HG03280 (cell line): ENCODE data around the gene RPS5.

Experiments used
- ATAC-seq: cut with Tn5 transposase; IDR thresholded peaks from one replicate; pipeline ENCODE4 v1.9.1; 2021; ENCODE audit warnings: mild to moderate bottlenecking, moderate library complexity; ENCODE audit not compliant: unreplicated experiment

The RPS5 gene

DNA sequence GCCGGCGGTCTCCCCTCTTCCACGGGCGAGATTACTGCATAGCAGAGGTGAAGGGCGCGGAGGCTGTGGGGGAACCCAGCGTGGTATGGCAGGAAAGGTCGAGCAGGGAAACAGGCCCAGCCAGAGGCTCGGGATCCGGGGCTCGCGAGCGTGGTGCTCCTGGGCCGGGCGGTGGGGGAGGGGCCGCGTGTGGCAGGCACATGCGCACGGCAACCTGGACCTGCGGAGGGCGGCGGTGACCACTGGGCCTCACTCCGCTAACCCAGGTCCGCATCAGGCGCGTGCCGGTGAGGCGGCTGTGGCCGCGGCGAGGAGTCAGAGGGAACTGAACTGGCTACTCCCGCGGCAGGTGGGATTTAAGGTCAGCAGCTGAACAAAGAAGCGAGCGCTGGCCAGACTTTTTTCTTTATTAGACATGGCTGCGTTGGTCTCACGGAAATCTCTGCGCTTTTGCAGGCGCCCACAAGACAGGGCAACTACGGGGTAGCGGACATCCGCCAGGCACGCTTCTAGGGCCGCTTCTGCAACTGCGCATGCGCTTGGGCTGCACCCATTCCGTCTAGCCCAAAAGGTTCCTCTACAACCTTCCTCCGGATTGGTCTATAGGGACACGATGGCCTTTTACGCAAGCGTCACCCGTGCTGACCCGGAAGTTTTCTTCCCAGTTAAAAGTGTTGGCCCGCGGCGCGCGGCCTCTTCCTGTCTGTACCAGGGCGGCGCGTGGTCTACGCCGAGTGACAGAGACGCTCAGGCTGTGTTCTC lies at the start of gene RPS5:
Gene RPS5 (plus strand): TSS at position 694 of the 762 bp plus-strand sequence. CDS start 869 bp downstream, outside the sequence.
- ATAC-seq = peak; percentile 93

DNA sequence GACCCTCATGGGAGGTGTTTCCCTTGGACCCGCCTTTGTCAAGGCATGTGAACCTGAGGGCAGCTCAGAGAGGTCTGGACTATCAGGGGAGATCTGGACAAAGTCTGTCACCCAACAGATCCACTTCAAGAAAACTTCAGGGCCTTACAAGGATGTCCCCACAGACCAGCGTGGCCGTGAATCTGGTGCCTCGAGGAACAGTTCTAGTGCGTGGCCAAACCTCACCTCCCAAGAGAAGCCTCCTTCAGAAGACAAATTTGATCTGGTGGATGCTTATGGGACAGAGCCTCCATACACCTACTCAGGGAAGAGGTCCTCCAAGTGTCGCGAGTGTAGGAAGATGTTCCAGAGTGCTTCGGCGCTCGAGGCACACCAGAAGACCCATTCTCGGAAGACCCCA lies 48.7 kb upstream of the RPS5 start:
- no peak for ATAC-seq

DNA sequence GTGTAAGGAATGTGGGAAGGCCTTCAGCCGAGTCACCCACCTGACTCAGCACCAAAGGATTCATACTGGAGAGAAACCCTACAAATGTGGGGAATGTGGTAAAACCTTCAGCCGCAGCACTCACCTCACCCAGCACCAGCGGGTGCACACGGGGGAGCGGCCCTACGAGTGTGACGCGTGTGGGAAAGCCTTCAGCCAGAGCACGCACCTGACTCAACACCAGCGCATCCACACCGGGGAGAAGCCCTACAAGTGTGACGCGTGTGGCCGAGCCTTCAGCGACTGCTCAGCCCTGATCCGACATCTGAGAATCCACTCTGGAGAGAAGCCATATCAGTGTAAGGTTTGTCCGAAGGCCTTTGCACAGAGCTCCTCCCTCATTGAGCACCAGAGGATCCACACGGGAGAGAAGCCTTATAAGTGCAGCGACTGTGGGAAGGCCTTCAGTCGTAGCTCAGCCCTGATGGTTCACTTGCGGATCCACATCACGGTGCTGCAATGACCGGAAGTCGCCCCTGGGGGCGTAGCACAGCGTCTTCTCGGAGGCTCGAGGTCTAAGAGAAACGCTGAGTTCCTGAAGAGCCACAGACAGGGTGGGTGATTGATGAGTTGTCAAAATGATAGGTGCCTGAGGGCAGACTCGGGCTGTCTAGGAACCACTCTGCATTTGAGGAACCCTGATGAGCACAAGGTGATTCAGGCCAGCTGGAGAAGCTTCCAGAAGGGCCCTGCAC lies 48.1 kb upstream of the RPS5 start:
- no peak for ATAC-seq

DNA sequence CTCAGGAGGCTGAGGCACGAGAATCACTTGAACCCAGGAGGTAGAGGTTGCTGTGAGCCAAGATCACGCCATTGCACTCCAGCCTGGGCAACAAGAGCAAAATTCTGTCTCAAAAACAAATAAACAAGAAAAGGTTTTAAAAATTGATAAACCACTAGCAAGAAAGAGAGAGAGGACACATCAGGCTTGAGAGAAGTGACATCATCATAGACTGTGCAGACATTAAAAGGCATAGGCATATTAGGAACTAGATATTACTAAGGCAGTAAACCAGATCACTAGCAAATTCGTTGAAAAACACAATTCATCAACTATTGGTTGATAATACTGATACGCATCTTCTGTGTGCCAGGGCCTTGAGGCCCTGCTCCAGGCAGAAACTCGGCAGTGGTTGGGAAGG lies 41.5 kb upstream of the RPS5 start:
- ATAC-seq = no peak

DNA sequence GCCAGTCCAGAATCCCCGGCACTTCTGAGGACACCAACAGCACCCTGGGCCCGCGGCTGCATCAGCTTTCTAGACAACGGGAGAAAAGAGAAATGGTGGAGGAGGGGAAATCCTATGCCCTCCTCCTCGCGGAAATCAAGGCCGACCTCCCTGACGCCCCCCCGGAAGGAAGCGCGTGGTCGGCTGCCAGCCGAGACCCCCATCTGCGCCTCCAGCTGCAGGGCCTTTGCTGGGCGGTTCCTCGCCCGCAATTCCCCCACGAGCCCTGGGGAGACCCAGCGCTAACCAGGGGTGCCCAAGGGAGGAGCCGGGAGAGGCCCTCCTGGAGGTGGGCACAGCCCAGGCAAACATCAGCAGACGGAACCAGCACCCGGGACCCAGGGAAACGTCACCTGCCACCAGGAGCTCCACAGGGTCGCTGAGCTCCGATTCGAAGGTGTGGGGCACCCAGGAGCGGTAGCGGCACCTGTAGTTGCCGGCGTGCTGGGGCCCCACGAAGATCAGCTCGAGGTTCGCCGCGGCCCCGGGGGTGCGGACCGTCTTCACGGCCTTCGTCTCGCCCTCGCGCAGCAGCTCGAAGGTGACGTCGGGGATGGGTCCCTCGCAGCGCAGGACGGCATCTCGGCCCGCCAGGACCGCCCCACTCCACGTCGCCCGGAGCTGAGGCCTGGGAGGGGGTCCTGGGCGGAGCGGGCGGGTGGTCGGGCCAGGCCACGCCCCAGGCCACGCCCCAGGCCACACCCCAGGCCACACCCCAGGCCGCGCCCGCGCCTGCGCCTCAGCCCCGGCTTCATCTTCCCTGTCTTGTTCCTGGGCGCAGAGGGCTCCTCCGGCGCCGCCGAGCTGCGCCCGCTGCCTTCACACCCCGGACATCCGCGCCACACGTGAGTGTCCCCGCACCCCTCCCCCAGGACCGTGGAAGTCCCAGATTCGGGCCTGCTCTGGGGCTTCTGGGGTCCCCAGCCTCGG lies 39.8 kb upstream of the RPS5 start:
- peak; percentile 89 for ATAC-seq

DNA sequence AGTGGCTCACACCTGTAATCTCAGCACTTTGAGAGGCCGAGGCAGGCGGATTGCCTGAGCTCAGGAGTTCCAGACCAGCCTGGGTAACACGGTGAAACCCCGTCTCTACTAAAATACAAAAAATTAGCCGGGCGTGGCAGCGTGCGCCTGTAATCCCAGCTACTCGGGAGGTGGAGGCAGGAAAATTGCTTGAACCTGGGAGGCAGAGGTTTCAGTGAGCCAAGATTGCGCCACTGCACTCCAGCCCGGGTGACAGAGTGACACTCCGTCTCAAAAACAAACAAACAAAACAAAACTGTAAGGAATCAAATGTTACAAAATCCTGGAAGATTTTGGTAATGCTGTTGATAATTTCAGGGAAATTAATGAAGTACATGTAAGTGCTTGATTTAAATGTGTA lies 39.0 kb upstream of the RPS5 start:
- peak; percentile 6 for ATAC-seq

DNA sequence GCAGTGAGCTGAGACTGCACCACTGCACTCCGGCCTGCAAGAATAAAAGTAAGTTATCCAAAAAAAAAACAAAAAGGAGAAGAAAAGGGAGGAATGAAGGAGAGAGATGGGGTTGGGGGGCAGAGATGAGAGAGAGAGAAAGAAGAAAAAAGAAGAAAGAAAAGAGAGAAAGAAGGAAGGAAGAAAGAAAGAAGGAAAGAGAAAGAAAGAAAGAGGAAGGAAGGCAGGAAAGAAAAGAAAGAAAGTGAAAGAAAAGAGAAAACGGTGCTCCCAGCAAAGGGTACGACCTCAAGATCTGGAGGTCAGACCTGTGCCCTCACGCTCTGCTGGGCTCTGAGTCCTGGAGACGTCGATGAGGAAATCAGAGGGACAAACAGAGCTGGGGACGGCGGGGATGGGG lies 37.5 kb upstream of the RPS5 start:
- ATAC-seq = no peak

DNA sequence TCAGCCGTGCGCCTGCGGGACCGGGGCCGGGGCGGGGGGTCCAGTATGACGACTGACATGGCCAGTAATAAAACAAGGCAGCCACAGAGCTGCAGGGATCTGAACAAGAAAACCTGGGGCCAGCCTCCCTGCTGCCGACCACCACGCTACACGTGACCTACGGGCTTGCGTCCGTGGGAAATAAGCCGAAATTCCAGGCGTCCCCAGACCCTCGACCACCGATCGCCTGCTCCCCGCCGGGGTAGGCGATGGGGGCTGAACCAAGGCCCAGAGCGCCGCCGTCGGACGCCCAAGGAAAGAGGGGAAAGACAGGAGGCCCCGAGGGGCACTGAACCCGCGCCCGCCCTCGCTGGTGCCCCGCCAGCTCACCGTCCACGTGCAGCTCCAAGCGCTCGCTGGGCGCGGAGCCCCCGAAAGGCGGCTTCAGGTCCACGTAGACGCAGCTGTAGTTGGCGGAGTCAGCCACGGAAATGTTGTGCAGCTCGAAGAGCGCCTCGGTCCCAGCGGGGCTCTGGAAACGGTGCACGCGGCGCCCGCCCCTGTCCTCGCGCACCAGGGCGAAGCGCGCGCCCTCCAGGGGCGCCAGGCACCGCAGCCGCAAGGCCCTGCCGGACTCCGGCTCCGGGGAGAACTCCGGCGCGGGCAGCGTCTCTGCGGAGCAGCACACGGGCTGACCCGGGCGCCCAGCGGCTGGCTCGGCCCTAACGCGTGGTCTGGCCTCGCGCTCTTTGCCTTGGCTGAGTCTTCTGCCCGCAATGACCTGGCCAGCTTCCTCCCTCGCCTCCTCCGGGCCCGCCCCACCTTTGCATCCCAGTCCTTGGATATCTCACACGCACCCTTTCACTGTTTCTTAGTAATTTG lies 36.8 kb upstream of the RPS5 start:
- ATAC-seq = no peak

DNA sequence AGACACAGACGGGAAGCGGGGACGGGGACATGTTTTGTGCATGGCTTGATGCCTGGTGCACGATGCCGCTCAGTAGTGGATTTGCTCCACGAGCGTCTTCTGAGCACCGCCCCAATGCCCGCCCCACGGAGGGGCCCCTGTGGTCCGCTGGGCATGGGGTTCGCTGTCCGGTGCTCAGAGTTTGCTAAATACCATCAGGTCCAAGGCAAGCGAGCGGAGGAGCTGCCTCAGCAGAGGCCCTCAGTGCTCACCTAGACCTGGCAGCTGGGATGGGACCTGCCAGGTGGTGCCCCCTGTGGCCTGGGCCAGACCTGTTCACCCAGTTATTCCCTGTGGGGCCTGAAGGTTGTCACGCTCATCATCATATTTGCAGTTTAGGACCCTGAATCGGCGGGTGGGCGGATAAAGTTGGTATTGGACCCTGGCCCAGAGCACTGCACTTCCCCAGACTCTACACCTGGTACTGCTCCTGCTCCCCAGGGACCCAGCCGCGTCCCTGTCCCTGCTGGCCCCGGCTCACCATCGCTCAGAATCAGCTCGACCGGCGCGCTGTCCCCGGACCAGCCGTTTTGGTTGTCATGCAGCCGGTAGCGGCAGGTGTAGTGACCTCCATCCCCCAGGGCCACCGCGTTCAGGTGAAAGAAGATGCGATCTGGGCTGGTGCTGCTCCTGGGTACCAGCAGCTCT lies 36.1 kb upstream of the RPS5 start:
- no peak for ATAC-seq

DNA sequence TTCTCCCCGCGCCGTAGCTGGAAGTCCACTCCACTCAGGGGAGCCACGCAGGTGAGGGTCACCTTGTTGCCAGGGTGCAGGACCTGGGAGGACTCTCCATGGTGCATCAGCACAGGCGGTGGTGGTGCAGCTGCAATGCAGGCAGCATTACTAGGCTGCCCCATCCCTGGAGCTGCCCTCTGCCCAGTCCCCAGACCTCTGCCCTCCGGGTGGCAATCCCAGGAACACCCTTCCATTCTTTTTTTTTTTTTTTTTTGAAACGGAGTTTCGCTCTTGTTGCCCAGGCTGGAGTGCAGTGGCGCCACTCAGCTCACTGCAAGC lies 35.6 kb upstream of the RPS5 start:
- ATAC-seq = no peak

DNA sequence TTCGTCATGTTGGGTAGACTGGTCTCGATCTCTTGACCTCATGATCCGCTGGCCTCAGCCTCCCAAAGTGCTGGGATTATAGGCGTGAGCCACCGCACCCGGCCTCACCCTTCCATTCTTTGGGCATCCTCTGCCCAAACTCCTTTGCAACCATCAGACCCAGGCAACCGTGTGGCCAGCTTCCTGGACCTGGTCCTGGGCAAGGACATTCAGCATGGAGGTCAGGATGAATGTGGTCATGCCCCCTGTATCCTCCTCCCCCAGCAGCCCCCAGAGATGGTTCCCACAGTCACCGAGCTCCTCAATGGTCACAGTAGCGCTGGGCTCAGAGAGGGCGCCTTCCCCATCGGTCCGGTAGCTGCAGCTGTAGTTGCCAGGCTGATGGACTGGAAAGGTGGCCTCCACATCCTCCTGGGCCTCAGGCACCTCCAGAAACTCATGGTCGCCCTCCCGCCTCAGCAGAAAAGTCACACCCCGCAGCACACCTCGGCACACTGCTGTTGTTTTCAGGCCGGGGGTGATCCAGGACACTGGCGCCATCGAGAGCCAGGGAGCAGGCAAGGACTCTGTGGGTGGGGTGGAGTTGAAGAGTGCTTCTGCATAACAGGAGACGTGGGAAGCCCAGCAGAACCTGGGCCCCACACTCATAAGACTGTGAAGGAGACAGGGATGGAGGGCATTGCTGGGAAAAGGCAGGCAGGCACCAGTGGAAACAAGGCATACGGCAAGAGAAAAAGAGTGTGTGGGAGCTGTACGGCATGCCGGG lies 34.9 kb upstream of the RPS5 start:
- no peak for ATAC-seq

DNA sequence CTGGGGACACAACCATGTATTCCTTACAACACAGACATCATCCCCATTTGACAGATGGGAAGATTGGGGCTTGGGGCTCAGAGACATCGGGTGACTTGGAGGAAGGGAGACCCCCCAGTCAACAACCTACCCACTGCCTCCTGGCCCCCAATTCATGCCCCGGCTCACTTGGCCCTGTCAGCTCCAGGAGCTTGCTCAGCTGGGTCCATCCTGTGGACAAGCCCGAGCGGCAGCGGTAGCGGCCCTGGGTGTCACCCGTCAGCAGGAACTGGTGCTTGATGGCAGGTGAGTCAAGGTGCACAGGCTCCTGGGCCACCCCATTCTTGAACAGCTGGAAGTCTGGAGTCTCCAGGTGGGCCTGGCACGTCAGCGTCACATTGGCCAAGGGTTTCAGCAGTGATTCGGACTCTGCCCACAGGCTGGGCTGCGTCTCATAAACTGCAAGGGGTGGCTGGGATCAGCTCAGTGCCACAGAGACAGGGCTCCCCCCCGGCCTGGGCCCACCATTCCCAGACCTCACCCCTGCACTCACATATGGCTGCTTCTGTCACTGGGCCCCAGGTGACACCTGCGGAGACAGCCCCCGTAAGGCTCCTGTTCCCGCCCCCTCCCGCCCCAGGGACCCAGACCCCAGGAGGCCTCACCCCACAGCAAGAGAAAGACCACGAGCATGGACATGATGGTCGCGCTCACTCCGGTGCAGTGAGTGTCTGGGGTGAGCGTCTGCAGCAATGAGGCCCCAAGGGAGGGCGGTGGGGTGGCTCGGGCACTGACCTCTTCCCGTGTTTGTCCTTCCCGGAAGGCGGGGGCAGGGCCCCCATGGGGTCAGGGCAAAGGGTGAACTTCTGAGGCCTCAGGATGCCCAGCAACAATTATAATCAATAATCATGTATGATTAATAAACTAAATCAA lies 34.1 kb upstream of the RPS5 start, which contains the start of gene A1BG:
Gene A1BG (minus strand): TSS at position 733 of the 912 bp plus-strand sequence. CDS start 55 bp downstream, at position 678.
- no peak for ATAC-seq

DNA sequence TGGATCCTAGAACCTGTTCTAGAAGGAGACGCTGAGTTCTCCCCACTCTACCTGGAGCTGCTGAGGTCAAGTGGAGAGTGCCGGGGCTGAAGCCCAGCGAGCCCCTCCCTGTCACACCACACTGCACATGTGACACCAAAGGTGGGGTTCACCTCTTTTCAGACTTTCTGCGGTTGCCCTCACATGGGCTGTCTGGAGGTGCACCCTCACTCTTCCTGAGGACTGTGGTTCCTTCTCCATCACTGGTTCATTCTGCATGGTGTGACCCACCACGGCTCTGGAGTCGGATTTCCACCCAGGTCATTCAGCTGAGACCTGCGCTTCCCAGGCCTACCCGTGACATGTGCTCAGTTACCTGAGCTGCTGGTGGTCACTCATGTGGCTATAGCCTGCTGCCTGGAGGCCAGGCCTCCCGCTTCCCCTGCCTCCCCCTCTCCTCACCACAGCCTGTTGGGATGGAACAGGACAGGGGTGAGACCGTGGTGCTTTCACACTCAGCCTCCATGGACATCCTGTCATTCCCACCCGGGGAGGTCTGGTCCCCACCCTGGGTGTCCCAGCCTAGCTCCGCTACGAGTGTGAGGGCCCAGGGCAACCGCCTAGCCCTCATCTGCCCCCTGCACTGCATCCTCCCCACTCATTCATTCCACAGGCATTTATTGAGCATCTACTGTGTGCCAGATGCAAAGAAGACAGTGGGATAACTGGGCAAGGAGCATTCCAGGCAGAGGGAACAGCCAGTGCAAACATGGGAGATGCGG lies 33.2 kb upstream of the RPS5 start:
- ATAC-seq = no peak

DNA sequence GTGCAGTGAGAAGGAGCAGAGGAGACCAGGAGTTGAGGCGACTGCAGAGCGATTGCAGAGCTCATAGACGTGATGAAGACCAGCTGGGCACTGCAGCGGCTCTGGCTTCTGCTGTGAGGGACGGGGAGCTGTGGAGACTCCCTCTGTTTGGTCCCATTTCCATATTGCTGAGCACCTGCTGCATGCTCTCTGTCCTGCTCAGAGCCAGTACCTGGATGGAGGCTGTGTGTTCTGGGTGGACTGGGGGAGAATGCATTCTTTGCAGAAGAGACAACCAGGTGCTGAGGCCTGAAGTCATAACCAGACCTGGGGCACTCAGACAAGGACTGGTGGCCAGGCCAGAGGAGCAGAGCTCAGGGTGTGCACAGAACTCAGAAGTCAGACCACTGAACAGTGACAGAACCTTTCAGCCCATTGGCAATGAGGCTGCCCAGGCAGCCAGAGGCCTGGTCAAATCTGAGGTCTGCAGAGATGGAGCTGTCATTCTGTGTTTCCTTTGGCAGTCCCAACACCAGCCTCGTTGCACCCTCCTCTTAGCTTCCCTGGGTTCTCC lies 32.5 kb upstream of the RPS5 start:
- ATAC-seq = no peak

DNA sequence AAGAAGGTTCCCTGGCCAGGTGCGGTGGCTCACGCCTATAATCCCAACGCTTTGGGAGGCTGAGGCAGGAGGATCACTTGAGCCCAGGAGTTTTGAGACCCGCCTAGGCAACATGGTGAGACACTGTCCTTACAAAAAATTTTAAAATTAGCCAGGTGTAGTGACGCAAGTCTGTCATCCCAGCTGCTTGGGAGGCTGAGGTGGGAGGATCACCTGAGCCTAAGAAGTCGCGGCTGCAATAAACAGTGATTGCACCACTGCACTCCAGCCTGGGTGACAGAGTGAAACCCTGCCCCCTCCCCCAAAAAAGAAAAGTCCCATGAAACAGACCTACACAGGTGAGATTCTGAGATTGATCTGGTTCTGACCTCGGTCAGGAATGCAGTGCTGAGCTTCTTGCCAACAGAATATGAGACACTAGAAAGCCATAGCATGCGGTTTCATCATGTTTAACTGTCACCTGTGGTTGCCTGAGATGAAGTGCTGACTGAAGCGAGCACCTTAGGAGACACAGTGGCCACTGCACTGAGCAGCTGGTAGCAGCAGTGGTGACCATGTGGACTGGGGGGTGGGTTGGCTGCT lies 31.8 kb upstream of the RPS5 start:
- ATAC-seq = no peak

DNA sequence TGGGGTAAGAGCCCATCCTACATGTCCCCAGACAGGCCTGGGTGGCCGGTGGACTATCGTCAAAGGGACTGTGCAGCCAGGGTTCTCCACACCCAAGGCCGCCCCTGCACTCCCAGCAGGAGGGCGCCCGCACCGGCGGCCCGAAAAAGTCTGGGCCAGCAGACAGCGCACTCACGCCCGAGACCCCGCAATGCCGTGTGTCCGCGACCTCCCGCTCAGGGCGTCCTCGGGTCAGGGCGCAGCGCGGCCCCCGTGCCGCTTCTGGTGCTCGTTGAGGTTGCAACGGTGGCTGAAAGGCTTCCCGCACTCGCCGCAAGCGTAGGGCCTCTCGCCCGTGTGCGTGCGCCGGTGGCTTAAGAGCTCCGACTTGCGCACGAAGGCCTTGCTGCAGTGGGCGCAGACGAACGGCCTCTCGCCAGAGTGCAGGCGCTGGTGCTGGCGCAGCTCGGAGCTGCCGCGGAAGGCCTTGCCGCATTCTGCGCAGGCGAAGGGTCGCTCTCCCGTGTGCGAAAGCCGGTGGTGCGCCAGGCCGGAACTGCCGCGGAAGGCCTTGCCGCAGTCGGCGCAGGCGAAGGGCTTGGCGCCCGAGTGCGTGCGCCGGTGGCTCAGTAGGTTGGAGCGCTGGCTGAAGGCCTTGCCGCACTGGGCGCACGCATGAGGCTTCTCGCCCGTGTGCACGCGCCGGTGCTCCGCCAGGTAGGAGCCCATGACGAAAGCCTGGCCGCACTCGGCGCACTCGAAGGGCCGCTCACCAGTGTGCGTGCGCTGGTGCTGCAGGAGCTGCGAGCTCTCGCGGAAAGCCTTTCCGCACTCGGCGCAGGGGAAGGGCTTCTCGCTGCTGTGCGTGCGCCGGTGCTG lies 30.9 kb upstream of the RPS5 start:
- ATAC-seq = no peak
